Smooth muscle cell (in vitro differentiated cells): ENCODE data around the gene ALKAL2. TPM values are rescaled to one million over a fixed set of nuclear protein-coding genes. Genes with fewer than 3 reads are reported as not detected.

Experiments
- DNase-seq: peaks from one replicate; lab custom pipeline; 2025; ENCODE audit not compliant: unreplicated experiment; lab: John Stamatoyannopoulos, UW
- H2AFZ ChIP-seq: fragments of 200-600 bp; sonication (generic); 2 replicates; pipeline ENCODE4 v1.6.0; 2016; ENCODE audit warnings: antibody characterized with exemption, low read depth, mild to moderate bottlenecking
- H3F3A ChIP-seq: fragments of 200-600 bp; sonication (generic); 2 replicates; pipeline ENCODE4 v1.6.0; 2017; ENCODE audit warnings: antibody characterized with exemption, low read depth
- H3K27ac ChIP-seq: fragments of 200-600 bp; sonication (generic); 2 replicates; pipeline ENCODE4 v1.5.1; 2016; ENCODE audit warnings: low read depth, mild to moderate bottlenecking
- H3K27me3 ChIP-seq: fragments of 200-600 bp; sonication (generic); 2 replicates; pipeline ENCODE4 v1.6.1; 2016; ENCODE audit warnings: low read depth, mild to moderate bottlenecking
- H3K36me3 ChIP-seq: fragments of 200-600 bp; sonication (generic); 2 replicates; pipeline ENCODE4 v1.5.1; 2016; ENCODE audit warnings: low read depth
- H3K4me1 ChIP-seq: fragments of 200-600 bp; sonication (generic); 2 replicates; pipeline ENCODE4 v1.5.1; 2016; ENCODE audit warnings: low read depth
- H3K4me2 ChIP-seq: fragments of 200-600 bp; sonication (generic); 2 replicates; pipeline ENCODE4 v1.6.0; 2016; ENCODE audit warnings: mild to moderate bottlenecking
- H3K4me3 ChIP-seq: fragments of 200-600 bp; sonication (generic); 2 replicates; pipeline ENCODE4 v1.5.1; 2016; ENCODE audit warnings: mild to moderate bottlenecking
- H3K79me2 ChIP-seq: fragments of 200-600 bp; sonication (generic); 2 replicates; pipeline ENCODE4 v1.6.0; 2016; ENCODE audit warnings: low read depth, mild to moderate bottlenecking
- H3K9ac ChIP-seq: fragments of 200-600 bp; sonication (generic); 2 replicates; pipeline ENCODE4 v1.6.0; 2016; ENCODE audit warnings: low read depth
- H3K9me3 ChIP-seq: fragments of 200-600 bp; sonication (generic); replicated peaks from 2 replicates; pipeline ENCODE4 v1.5.1; 2016; ENCODE audit warnings: low read depth
- H4K20me1 ChIP-seq: fragments of 200-600 bp; sonication (generic); 2 replicates; pipeline ENCODE4 v1.6.0; 2016; ENCODE audit warnings: low read depth
- WGBS: methylation state at CpG from one replicate; pipeline ENCODE4 v1.1.7; 2016; ENCODE audit warnings: low lambda C conversion rate; 5-methylcytosine and 5-hydroxymethylcytosine counted together
- polyA plus RNA-seq: library from polyadenylated mRNA; unstranded; fragments of >200 nt; fragmentation: Nextera tagmentation; extraction: Ambion mirVana; gene quantifications from 2 replicates; pipeline ENCODE4 v1.2.1, GENCODE V29; 2016
- total RNA-seq: library from RNA; depleted of rRNA; stranded (reverse); fragments of >200 nt; gene quantifications from 2 replicates; pipeline ENCODE4 v1.2.3, GENCODE V29; 2014
- TF ChIP-seq, protein P1 (sequence below): fragments of 200-600 bp; sonication (generic); IDR thresholded peaks from 2 replicates; pipeline ENCODE4 v1.5.1; 2017; ENCODE audit warnings: borderline replicate concordance, mild to moderate bottlenecking, antibody characterized with exemption; ENCODE audit not compliant: insufficient read depth, poor library complexity, severe bottlenecking

Gene ALKAL2
- total and polyA plus RNA-seq, 2 experiments from 2014 or later = 0.58 to 0.67 TPM

DNA sequence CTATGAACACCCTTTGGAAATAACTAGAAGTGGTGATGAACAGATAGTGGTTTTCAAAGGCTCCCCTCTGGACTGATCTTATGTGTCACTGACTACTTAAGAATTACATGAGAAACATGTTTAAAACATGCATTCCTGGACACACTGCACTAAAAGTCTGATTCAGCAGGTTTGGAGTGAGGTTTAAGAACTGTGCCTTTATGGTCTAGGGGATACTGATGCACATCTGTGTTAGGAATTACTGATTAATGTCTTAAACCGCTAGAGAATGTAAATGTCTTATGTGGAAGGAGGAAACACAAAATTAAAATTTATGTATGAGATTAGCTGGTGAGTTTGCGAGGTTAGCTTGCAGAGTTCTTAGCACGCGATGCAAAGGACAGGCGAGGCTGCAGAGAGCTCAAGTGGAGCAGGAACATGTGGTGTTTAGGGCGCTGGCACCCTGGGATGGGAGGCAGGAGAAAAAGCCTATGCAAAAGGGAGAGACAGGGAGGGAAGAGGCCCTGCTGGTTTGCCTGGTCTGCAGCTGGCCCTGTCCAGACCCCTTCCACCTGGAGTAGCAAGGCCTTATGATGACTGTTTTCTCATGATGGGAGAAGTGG is 35.8 kb downstream of the ALKAL2 start:
- DNase-seq = no peak
- Histone ChIP-seq H3K79me2 (no peaks in the 10 kb centered on the region), H3K27ac (peak overlapping the region; percentile 35), H3F3A (peaks cover 5% of the 10 kb centered on the region), H3K4me1 (no peaks in the 10 kb centered on the region), H3K36me3 (no peaks in the 10 kb centered on the region), H4K20me1 (no peaks in the 10 kb centered on the region), H3K27me3 (no peaks in the 10 kb centered on the region), H3K4me3 (no peak overlapping the region), H2AFZ (no peak overlapping the region), H3K9ac (no peak overlapping the region), H3K4me2 (no peak overlapping the region), H3K9me3 (no peaks in the 10 kb centered on the region)
- 55% methylated on average over 6 of the region's 6 CpGs for WGBS
- TF ChIP-seq, protein P1, sequence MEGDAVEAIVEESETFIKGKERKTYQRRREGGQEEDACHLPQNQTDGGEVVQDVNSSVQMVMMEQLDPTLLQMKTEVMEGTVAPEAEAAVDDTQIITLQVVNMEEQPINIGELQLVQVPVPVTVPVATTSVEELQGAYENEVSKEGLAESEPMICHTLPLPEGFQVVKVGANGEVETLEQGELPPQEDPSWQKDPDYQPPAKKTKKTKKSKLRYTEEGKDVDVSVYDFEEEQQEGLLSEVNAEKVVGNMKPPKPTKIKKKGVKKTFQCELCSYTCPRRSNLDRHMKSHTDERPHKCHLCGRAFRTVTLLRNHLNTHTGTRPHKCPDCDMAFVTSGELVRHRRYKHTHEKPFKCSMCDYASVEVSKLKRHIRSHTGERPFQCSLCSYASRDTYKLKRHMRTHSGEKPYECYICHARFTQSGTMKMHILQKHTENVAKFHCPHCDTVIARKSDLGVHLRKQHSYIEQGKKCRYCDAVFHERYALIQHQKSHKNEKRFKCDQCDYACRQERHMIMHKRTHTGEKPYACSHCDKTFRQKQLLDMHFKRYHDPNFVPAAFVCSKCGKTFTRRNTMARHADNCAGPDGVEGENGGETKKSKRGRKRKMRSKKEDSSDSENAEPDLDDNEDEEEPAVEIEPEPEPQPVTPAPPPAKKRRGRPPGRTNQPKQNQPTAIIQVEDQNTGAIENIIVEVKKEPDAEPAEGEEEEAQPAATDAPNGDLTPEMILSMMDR = no peak

DNA sequence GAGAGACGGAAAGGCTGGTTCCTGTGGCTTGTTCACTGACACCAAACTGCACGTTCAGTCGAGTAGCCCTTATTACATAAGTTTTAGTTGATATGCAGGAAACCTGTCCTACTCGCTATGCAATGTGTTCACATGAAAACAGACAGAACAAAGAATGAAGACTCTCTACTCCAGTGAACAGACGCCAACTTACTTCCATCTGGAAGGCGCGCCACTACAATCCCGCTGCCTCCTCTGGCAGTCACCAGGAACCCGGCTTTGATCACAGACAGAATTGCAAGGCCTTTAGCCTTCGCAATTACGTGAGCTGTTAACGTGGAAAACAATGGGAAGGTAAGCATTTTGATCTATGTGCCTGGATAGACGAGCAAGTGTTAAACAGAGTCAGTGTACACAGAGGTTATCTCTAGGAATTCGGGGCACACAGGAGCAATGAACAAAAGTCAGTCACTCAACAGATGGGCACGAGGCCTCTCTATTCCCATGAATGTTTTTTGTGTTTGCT is 38.3 kb downstream of the ALKAL2 start:
- no peaks in the 10 kb centered on the region for H3K9me3 ChIP-seq
- H3K4me2 ChIP-seq = no peak overlapping the region
- no peak overlapping the region for H3K4me3 ChIP-seq
- H3K27me3 ChIP-seq = no peaks in the 10 kb centered on the region
- H4K20me1 ChIP-seq = no peaks in the 10 kb centered on the region
- WGBS = 87% methylated on average over 15 of the region's 15 CpGs
- no peaks in the 10 kb centered on the region for H3K79me2 ChIP-seq
- no peak for DNase-seq
- H2AFZ ChIP-seq = no peak overlapping the region
- peaks cover 5% of the 10 kb centered on the region for H3F3A ChIP-seq
- no peak overlapping the region for H3K9ac ChIP-seq
- TF ChIP-seq, protein P1 = no peak
- H3K27ac ChIP-seq = no peak overlapping the region
- H3K36me3 ChIP-seq = no peaks in the 10 kb centered on the region
- no peaks in the 10 kb centered on the region for H3K4me1 ChIP-seq

DNA sequence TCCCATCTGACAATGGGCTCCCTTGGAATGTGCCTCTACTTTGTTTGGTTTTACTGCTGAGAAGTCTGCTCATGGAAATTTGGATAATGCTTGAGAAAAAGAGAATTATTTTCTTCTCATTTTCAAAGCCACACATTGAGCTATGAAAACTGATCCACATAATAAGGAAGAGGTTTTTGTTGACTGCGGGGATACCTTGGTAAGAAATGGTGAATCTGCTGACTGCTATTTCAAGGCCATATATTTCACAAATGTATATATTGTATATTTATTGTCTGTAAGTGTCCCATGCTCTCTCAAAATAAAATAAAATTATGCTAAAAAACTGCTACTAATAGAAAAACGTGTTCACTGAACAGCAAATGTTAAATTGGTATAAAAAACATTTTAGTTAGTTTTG is 39.2 kb downstream of the ALKAL2 start:
- H3K9ac ChIP-seq = no peak overlapping the region
- H3K36me3 ChIP-seq = peaks cover under 1% of the 10 kb centered on the region
- no peaks in the 10 kb centered on the region for H3K79me2 ChIP-seq
- no peak overlapping the region for H3K4me3 ChIP-seq
- peaks cover 5% of the 10 kb centered on the region for H3F3A ChIP-seq
- H3K27ac ChIP-seq = no peak overlapping the region
- H2AFZ ChIP-seq = no peak overlapping the region
- no peaks in the 10 kb centered on the region for H3K27me3 ChIP-seq
- TF ChIP-seq, protein P1 = no peak
- H4K20me1 ChIP-seq = no peaks in the 10 kb centered on the region
- DNase-seq = no peak
- no peaks in the 10 kb centered on the region for H3K9me3 ChIP-seq
- 93% methylated on average over 2 of the region's 2 CpGs for WGBS
- H3K4me1 ChIP-seq = no peaks in the 10 kb centered on the region
- no peak overlapping the region for H3K4me2 ChIP-seq
